K562 (cell line): ENCODE results near the gene PPIH. TPM values are rescaled to one million over a fixed set of nuclear protein-coding genes. Genes with fewer than 3 reads are reported as not detected.

ENCODE experiments used
- ATAC-seq: fragments of 200-7000 bp; cut with Tn5 transposase; 3 replicates; pipeline ENCODE4 v1.9.1; 2020; ENCODE audit warnings: moderate library complexity
- BruUV-seq: library from RNA; stranded (reverse); fragments of 400-500 nt; replicated peaks from 2 replicates; lab custom pipeline; 2021; lab: Mats Ljungman, UMichigan
- CTCF ChIA-PET: fragments of 300-600 bp; formaldehyde crosslinking; extraction: SDS; loops from one replicate; lab custom pipeline; 2021; ENCODE audit warnings: low intra/inter-chr PET ratio; lab: Yijun Ruan, JAX
- POLR2A ChIA-PET: fragments of 300-600, 350-650 bp; sonication (Branson Sonifier 250); formaldehyde crosslinking; extraction: SDS; loops from one replicate; lab custom pipeline; 2021; ENCODE audit warnings: antibody characterized with exemption, inconsistent platforms; lab: Yijun Ruan, JAX
- DNase-seq, 4 experiments: peaks; one replicate each; pipeline versions ENCODE4 v3.0.0 to v3.0.0-alpha.2; 2011 to 2018; ENCODE audit warnings: low spot score in 3 of 4, mixed read lengths in 3 of 4; ENCODE audit errors: extremely low read depth in 1 of 4
- FAIRE-seq: peaks from 2 replicates; lab custom pipeline; 2011; peaks lifted over from hg19 to GRCh38; lab: Jason Lieb, UNC
- H2AFZ ChIP-seq: 2 replicates; pipeline ENCODE4 v1.6.0; 2011; ENCODE audit warnings: low read depth, low read length, control low read depth, inconsistent platforms
- H3K27ac ChIP-seq: fragments of 200-600 bp; 3 replicates; pipeline ENCODE4 v1.8.0; 2011; ENCODE audit warnings: low read depth, mild to moderate bottlenecking, control low read depth, inconsistent platforms, low read length, moderate library complexity, mixed read lengths; ENCODE audit errors: extremely low read depth
- H3K27me3 ChIP-seq, 2 experiments: fragments of 300-600 bp in 1 of 2; 2 replicates in 1 of 2; 3 replicates in 1 of 2; pipeline versions ENCODE4 v1.6.0 to v1.8.0; 2011; ENCODE audit warnings: inconsistent platforms in 2 of 2, low read length in 2 of 2, mild to moderate bottlenecking in 1 of 2, mixed read lengths in 1 of 2, moderate library complexity in 1 of 2; ENCODE audit not compliant: control insufficient read depth in 2 of 2, insufficient read depth in 2 of 2
- H3K36me3 ChIP-seq: fragments of 300-600 bp; 3 replicates; pipeline ENCODE4 v1.8.0; 2011; ENCODE audit warnings: mild to moderate bottlenecking, low read length, inconsistent platforms; ENCODE audit not compliant: control insufficient read depth, insufficient read depth
- H3K4me1 ChIP-seq, 2 experiments: fragments of 200-600 bp in 1 of 2; replicated peaks in 1 of 2; 2 replicates in 1 of 2; 3 replicates in 1 of 2; pipeline versions ENCODE4 v1.5.1 to v1.8.0; 2011; ENCODE audit warnings: inconsistent platforms in 2 of 2, low read length in 2 of 2, mild to moderate bottlenecking in 1 of 2, mixed read lengths in 1 of 2, moderate library complexity in 1 of 2; ENCODE audit not compliant: control insufficient read depth in 2 of 2, insufficient read depth in 2 of 2
- H3K4me2 ChIP-seq: 2 replicates; pipeline ENCODE4 v1.6.1; 2011; ENCODE audit warnings: low read length, control low read depth, inconsistent platforms, mixed read lengths; ENCODE audit not compliant: insufficient read depth
- H3K4me3 ChIP-seq: fragments of 200-600 bp; sonication (generic), shearing (Covaris generic); 2 replicates; pipeline ENCODE4 v1.5.1; 2016; ENCODE audit warnings: control low read depth, inconsistent platforms
- H3K79me2 ChIP-seq: fragments of 200-600 bp; 3 replicates; pipeline ENCODE4 v1.8.0; 2011; ENCODE audit warnings: low read length, inconsistent platforms; ENCODE audit not compliant: control insufficient read depth, insufficient read depth
- H3K9ac ChIP-seq, 2 experiments: 2 replicates each; pipeline versions ENCODE4 v1.6.0 to v1.6.1; 2011; ENCODE audit warnings: low read depth in 2 of 2, low read length in 2 of 2, control low read depth in 1 of 2, inconsistent platforms in 1 of 2, mild to moderate bottlenecking in 1 of 2, mixed read lengths in 1 of 2; ENCODE audit not compliant: insufficient read depth in 1 of 2
- H3K9me1 ChIP-seq: one replicate; pipeline ENCODE4 v1.6.0; 2011; ENCODE audit warnings: inconsistent platforms, mild to moderate bottlenecking, low read length, moderate library complexity; ENCODE audit not compliant: control insufficient read depth, insufficient read depth
- H3K9me3 ChIP-seq: replicated peaks from 2 replicates; pipeline ENCODE4 v1.5.1; 2011; ENCODE audit warnings: low read depth, low read length, inconsistent platforms; ENCODE audit not compliant: control insufficient read depth, insufficient read depth
- H4K20me1 ChIP-seq: replicated peaks from 2 replicates; pipeline ENCODE4 v1.6.1; 2011; ENCODE audit warnings: low read length, inconsistent platforms, mixed read lengths; ENCODE audit not compliant: control insufficient read depth, insufficient read depth
- CBX8 ChIP-seq: fragments of 200-600 bp; sonication (generic); IDR thresholded peaks from 2 replicates; pipeline ENCODE4 v1.6.1; 2012; ENCODE audit warnings: borderline replicate concordance, mixed run types, low read depth, mild to moderate bottlenecking, moderate library complexity, mixed read lengths, low read length, control low read depth, inconsistent platforms; ENCODE audit not compliant: poor library complexity, severe bottlenecking; ENCODE audit errors: extremely low read depth
- EP300 ChIP-seq: IDR thresholded peaks from 2 replicates; pipeline ENCODE4 v1.6.1; 2012; ENCODE audit warnings: low read length, improper control_type of control experiment
- EP400 ChIP-seq: fragments of 450-650 bp; IDR thresholded peaks from 2 replicates; pipeline ENCODE4 v1.6.1; 2017; ENCODE audit warnings: antibody characterized with exemption, mild to moderate bottlenecking, moderate library complexity
- GATAD2B ChIP-seq: fragments of 450-650 bp; IDR thresholded peaks from 2 replicates; pipeline ENCODE4 v1.6.1; 2017; ENCODE audit warnings: mild to moderate bottlenecking, borderline replicate concordance
- MTA2 ChIP-seq: fragments of 450-650 bp; IDR thresholded peaks from 2 replicates; pipeline ENCODE4 v1.6.1; 2016; ENCODE audit warnings: low read depth
- NCOA1 ChIP-seq: fragments of 450-650 bp; IDR thresholded peaks from 2 replicates; pipeline ENCODE4 v1.6.1; 2016; ENCODE audit warnings: low read depth
- NEUROD1 ChIP-seq: fragments of 150-350 bp; IDR thresholded peaks from 2 replicates; pipeline ENCODE4 v1.6.1; 2014; ENCODE audit warnings: borderline replicate concordance, low read length, low read depth; ENCODE audit not compliant: partially characterized antibody
- SREBF1 ChIP-seq: fragments of 150-350 bp; IDR thresholded peaks from 2 replicates; pipeline ENCODE4 v1.6.1; 2014; ENCODE audit warnings: antibody characterized with exemption, low read depth, low read length, borderline replicate concordance
- SRF ChIP-seq, 2 experiments: fragments of 250-450, 450-650 bp in 1 of 2; sonication (Bioruptor Pico) in 1 of 2; sonication (generic) in 1 of 2; formaldehyde crosslinking; IDR thresholded peaks; 2 replicates each; pipeline versions ENCODE4 v1.5.0 to v1.5.1; 2020 to 2022; ENCODE audit warnings: mild to moderate bottlenecking in 1 of 2, missing genetic modification reagents in 1 of 2
- TSC22D4 ChIP-seq: fragments of 450-650 bp; IDR thresholded peaks from 2 replicates; pipeline ENCODE4 v1.6.1; 2016; ENCODE audit warnings: missing genetic modification characterization, missing biosample characterization, control low read depth
- ZFP36 ChIP-seq: fragments of 150-350 bp; IDR thresholded peaks from 2 replicates; pipeline ENCODE4 v1.6.1; 2018; ENCODE audit warnings: low read length, low read depth; ENCODE audit not compliant: partially characterized antibody
- ZNF165 ChIP-seq: fragments of 250-450 bp; sonication (Bioruptor Pico); IDR thresholded peaks from 2 replicates; pipeline ENCODE4 v1.4.0; 2020; ENCODE audit warnings: borderline replicate concordance
- ZNF253 ChIP-seq: fragments of 250-450 bp; sonication (Bioruptor Pico); conservative IDR thresholded peaks from 2 replicates; pipeline ENCODE4 v1.6.1; 2021; ENCODE audit warnings: mild to moderate bottlenecking
- ZNF408 ChIP-seq: fragments of 250-450 bp; sonication (Bioruptor Pico); IDR thresholded peaks from 2 replicates; pipeline ENCODE4 v1.4.0; 2020; ENCODE audit warnings: low read depth, mild to moderate bottlenecking, moderate library complexity
- ZNF668 ChIP-seq: fragments of 250-450 bp; sonication (Bioruptor Pico); IDR thresholded peaks from 2 replicates; pipeline ENCODE4 v1.8.0; 2022; ENCODE audit warnings: mild to moderate bottlenecking, inconsistent platforms
- WGBS: fragments of 100-300 bp; shearing (Covaris generic); methylation state at CpG from one replicate; pipeline ENCODE4 v1.1.6; 2016; ENCODE audit warnings: low coverage, mixed read lengths; ENCODE audit not compliant: insufficient coverage; ENCODE audit errors: missing lambda C conversion rate; 5-methylcytosine and 5-hydroxymethylcytosine counted together
- in situ Hi-C: fragments of 300-500 bp; cut with MboI; formaldehyde crosslinking; loops from 4 replicates; pipeline ENCODE4 v1.15.0; 2018; ENCODE audit warnings: inconsistent platforms, mixed read lengths
- intact Hi-C: fragments of 100-400 bp; cut with micrococcal nuclease; formaldehyde crosslinking; loops from 2 replicates; pipeline ENCODE4 v1.14.2; 2022
- polyA plus RNA-seq, 8 experiments: library from polyadenylated mRNA; depleted of rRNA in 4 of 8; stranded (reverse) in 5 of 8; unstranded in 3 of 8; fragments of >200 nt; fragmentation: Nextera tagmentation in 2 of 8; fragmentation: Illumina TruSeq in 1 of 8; extraction: Ambion mirVana in 2 of 8; extraction: Trizol in 1 of 8; gene quantifications; 2 replicates each; pipeline versions ENCODE4 v1.2.1 to v1.2.3, GENCODE V29; 2011 to 2014; ENCODE audit warnings: inconsistent platforms in 1 of 8, missing spikeins in 1 of 8
- total RNA-seq, 7 experiments: library from RNA; depleted of rRNA in 6 of 7; stranded (reverse); fragments of >200 nt in 6 of 7; fragmentation: Illumina TruSeq in 2 of 7; extraction: Trizol in 2 of 7; gene quantifications; 2 replicates each; pipeline versions ENCODE4 v1.2.1 to v1.2.3, GENCODE V29; 2011 to 2021; ENCODE audit warnings: low replicate concordance in 1 of 7
- TF ChIP-seq, protein P1 (sequence below): fragments of 250-450 bp; sonication (Bioruptor Pico); IDR thresholded peaks from 2 replicates; pipeline ENCODE4 v1.8.0; 2021; ENCODE audit warnings: mild to moderate bottlenecking, moderate library complexity
- TF ChIP-seq, protein P2 (sequence below): fragments of 200-800 bp; sonication (Bioruptor generic); IDR thresholded peaks from 2 replicates; pipeline ENCODE4 v1.6.1; 2016; ENCODE audit warnings: missing genetic modification characterization, missing compliant biosample characterization

The PPIH gene
- total and polyA plus RNA-seq, 9 of the 15 experiments (the other 6 are each of a cell fraction or from before 2014, with no cell fraction given) = 197 to 470 (median 277) TPM

DNA sequence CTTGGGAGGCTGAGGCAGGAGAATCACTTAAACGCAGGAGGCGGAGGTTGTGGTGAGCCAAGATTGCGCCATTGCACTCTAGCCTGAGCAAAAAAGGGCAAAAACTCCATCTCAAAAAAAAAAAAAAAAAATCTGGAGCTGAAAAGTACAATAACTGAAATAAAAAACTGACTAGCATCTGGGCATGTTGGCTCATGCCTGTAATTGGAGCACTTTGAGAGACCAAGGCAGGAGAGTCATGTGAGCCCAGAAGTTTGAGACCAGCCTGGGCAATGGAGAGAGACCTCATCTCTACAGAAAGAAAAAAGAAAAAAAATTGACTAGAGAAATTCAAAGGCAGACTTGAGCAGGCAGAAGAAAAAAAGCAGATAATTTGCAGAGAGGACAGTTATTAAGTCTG, 63.7 kb downstream of the PPIH start:
- intact Hi-C loops = no loop called here
- no peak overlapping the region for H3K4me2 ChIP-seq
- CTCF ChIA-PET = no interaction called here

More for the DNA sequence above, 63.7 kb downstream of the PPIH start:
- H3K9me3 ChIP-seq = no peaks in the 10 kb centered on the region
- no peak overlapping the region for H3K27ac ChIP-seq
- H3K79me2 ChIP-seq = no peaks in the 10 kb centered on the region
- no TSS peak for BruUV-seq
- ATAC-seq (no peak), DNase-seq (no peak), FAIRE-seq (no peak)
- no peak overlapping the region for H3K9ac ChIP-seq
- no peak overlapping the region for H2AFZ ChIP-seq
- no peaks in the 10 kb centered on the region for H4K20me1 ChIP-seq
- no peak for TF ChIP-seq ZNF668 (CRISPR knock-in tag)
- no peak for TF ChIP-seq ZNF253 (CRISPR knock-in tag)
- TF ChIP-seq ZFP36 = no peak
- no peak for TF ChIP-seq SRF (CRISPR knock-in tag; IDR thresholded peaks at IDR 0.05)
- TF ChIP-seq NCOA1 = no peak
- no peak for TF ChIP-seq GATAD2B
- no peak for TF ChIP-seq MTA2
- no peak for TF ChIP-seq NEUROD1
- TF ChIP-seq, protein P1, sequence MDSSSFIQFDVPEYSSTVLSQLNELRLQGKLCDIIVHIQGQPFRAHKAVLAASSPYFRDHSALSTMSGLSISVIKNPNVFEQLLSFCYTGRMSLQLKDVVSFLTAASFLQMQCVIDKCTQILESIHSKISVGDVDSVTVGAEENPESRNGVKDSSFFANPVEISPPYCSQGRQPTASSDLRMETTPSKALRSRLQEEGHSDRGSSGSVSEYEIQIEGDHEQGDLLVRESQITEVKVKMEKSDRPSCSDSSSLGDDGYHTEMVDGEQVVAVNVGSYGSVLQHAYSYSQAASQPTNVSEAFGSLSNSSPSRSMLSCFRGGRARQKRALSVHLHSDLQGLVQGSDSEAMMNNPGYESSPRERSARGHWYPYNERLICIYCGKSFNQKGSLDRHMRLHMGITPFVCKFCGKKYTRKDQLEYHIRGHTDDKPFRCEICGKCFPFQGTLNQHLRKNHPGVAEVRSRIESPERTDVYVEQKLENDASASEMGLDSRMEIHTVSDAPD (CRISPR knock-in tag) = no peak
- TF ChIP-seq TSC22D4 (tag) = no peak
- TF ChIP-seq CBX8 = no peak
- no peak for TF ChIP-seq EP400
- TF ChIP-seq, protein P2, sequence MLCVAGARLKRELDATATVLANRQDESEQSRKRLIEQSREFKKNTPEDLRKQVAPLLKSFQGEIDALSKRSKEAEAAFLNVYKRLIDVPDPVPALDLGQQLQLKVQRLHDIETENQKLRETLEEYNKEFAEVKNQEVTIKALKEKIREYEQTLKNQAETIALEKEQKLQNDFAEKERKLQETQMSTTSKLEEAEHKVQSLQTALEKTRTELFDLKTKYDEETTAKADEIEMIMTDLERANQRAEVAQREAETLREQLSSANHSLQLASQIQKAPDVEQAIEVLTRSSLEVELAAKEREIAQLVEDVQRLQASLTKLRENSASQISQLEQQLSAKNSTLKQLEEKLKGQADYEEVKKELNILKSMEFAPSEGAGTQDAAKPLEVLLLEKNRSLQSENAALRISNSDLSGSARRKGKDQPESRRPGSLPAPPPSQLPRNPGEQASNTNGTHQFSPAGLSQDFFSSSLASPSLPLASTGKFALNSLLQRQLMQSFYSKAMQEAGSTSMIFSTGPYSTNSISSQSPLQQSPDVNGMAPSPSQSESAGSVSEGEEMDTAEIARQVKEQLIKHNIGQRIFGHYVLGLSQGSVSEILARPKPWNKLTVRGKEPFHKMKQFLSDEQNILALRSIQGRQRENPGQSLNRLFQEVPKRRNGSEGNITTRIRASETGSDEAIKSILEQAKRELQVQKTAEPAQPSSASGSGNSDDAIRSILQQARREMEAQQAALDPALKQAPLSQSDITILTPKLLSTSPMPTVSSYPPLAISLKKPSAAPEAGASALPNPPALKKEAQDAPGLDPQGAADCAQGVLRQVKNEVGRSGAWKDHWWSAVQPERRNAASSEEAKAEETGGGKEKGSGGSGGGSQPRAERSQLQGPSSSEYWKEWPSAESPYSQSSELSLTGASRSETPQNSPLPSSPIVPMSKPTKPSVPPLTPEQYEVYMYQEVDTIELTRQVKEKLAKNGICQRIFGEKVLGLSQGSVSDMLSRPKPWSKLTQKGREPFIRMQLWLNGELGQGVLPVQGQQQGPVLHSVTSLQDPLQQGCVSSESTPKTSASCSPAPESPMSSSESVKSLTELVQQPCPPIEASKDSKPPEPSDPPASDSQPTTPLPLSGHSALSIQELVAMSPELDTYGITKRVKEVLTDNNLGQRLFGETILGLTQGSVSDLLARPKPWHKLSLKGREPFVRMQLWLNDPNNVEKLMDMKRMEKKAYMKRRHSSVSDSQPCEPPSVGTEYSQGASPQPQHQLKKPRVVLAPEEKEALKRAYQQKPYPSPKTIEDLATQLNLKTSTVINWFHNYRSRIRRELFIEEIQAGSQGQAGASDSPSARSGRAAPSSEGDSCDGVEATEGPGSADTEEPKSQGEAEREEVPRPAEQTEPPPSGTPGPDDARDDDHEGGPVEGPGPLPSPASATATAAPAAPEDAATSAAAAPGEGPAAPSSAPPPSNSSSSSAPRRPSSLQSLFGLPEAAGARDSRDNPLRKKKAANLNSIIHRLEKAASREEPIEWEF (CRISPR knock-in tag) = no peak
- TF ChIP-seq SREBF1 = no peak
- no peak for TF ChIP-seq ZNF165 (CRISPR knock-in tag)
- no peak for TF ChIP-seq ZNF408
- no peak for TF ChIP-seq EP300
- in situ Hi-C loops = no loop called here
- H3K36me3 ChIP-seq = no peaks in the 10 kb centered on the region
- no peak overlapping the region for H3K4me3 ChIP-seq
- H3K9me1 ChIP-seq = no peaks in the 10 kb centered on the region
- WGBS = 97% methylated on average over 3 of the region's 3 CpGs
- no peaks in the 10 kb centered on the region for H3K27me3 ChIP-seq
- no peaks in the 10 kb centered on the region for H3K4me1 ChIP-seq
- POLR2A ChIA-PET = no interaction called here
